GM19463 (cell line): Measurements from ENCODE around the gene C5orf24.

ENCODE experiments used
- ATAC-seq: cut with Tn5 transposase; IDR thresholded peaks from one replicate; pipeline ENCODE4 v1.9.1; 2021; ENCODE audit warnings: mild to moderate bottlenecking, moderate library complexity; ENCODE audit not compliant: unreplicated experiment

C5orf24 gene

DNA sequence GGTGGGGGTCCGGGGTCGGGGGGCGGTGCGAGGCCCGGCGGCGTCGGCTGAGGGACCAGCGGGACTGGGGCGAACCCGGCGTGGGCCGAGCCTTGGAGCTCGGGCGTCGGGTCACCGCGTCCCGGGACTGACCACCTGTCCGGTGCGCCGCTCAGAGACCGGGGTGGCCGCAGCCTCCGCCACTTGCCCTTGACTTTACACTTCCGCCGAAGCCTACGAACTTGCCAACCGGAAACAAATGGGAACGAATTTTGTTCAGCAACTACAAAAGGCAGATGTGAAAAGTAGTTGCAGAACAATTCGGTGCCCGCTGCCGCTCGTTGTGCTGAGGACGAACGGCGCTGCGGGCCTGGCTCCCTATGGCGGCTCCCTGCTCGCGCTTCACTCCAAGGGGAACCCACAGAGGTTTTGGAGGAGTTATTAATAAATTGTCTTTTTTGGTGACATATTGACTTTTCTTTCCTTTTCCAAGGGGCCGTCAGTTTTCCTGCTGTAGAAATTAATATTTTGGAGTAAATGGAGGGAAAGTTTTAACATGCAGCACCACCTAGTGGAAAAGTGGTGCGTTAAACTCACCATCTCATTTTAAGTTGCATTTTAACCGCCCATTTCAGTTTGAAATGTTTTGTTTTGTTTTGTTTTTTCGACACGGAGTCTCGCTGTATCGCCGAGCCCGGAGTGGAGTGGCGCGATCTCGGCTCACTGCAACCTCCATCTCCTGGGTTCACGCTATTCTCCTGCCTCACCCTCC lies 59.7 kb downstream of the C5orf24 start:
- ATAC-seq = peak; percentile 17

DNA sequence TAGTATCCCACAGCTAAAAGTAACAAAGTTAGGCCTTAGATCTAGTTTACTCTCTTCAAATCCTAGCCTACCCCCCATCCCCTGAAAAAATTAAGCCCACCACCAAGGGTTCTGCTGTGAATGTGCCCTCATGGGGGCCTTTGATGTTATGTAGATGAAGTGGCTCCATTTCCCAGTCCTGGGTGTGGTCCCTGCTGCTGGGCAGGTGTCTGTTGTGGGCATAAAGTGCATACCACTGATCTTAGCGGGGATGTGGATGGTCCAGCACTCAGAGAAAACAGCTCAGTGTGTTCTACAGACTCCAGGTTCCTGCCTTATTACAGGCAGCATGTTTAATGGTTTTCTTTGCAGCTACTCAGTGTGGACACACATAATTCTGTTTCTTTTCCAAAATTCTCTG lies 61.0 kb downstream of the C5orf24 start:
- no peak for ATAC-seq
